Stimulated activated naive CD4-positive, alpha-beta T cell (primary cell): Measurements from ENCODE around the gene ATP1B4.

Experiments
- DNase-seq, 6 experiments: peaks; one replicate each; lab custom pipeline; 2025; lab: John Stamatoyannopoulos, UW

Gene ATP1B4

DNA sequence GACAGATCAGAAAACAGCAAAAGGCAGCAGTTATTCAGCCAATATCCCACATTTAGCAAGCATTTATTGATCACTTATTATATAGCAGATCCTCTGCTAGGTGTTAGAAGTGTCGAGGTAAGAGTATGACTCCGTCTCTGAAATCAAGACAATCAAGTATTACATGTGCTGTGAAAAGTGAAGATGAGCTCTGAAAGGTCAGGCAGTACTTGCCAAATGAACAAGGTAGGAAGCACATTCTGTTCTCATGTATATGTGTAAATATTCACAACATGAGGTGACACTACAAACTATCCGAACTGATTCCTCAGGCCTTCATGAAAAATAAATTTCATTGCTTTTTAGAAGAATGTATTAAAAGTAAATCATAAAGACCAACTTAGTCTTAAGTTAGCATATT is 15.3 kb downstream of the ATP1B4 start:
- DNase-seq, result no peak

DNA sequence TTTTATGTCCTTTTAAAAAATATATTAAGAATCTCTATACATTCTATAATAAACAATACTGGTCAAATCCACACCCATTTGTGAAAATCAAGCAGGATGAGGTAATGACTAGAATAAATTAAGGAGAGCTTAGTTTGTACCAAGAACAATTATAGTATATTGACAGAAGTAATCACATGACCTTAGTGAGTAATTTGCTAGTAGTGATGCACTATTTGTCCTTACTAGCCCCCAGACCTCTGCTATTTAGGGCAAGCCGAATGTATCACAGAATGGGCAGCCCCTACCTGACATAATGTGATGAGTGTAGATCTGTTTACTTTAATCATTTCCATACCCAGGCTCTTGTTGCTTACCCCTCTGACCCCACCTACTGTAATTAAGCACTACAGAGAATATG is 15.8 kb downstream of the ATP1B4 start:
- DNase-seq, result no peak

DNA sequence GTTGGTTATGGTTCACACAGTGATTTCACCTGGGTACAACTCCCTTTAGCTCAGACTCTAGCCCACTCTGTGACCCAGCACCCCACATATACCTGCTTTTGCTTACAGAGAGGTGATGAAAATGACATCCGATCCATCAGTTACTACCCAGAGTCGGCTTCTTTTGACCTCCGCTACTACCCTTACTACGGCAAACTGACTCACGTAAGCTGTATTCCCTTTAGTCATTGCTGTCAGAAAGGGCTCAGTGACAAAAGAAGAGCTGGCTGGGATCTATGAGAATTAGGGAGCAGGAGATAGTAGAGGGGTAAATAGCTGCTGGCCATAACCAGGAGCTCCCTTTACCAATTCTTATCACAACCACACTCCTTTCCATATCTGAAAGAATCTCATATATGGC is 16.7 kb downstream of the ATP1B4 start:
- no peak for DNase-seq

DNA sequence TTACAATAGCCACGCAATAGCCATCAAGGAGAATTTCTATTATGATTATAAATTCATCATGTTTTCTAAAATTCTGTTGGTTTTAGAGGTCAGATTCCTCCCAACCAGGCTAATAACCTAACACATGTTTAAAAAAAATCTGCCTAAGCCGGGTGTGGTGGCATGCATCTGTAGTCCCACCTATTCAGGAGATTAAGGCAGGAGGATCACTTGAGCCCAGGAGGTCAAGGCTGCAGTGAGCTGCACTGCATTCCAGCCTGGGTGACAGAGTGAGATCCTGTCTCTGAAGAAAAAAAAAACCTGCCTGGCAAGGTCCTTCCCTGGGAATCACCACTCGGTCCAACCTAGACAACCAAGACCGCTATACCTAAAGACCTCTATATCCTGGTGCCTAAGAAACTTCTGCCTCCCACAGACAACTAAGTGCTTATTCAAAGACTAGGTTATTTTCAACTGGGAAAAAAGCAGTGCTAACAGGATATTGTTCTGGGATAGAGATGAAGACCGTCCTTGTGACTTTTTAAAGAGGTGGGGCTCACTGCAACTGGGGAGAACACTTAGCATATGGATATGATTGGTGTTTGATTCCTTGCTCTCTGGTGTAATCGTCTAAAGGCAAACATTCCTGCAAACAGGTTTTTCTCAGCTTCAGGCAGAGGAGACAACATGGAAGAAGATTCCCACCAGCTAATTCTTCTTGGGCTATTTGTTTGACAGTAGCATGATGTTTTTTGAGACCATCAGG is 18.2 kb downstream of the ATP1B4 start:
- no peak for DNase-seq

DNA sequence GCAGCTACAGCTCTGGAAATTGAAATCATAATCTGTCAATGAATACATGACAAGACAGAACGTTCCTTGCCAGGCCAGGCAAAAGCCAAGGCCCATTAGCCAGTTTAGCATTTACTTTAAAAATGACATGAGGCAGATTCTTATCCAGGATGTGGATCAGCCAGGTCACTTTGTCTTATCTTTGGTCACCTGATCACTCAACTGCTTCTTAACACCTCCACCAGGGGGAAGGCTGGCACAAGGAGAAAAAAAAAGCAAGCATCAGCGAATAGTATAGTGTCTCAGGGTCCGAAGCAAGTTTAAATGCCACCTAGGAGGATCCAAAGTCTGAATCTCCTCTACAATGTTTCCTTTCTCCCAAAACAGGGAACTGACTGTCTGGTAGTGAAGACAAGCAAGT is 18.8 kb downstream of the ATP1B4 start:
- peak; percentile 1 to 49 (median 22) for DNase-seq

DNA sequence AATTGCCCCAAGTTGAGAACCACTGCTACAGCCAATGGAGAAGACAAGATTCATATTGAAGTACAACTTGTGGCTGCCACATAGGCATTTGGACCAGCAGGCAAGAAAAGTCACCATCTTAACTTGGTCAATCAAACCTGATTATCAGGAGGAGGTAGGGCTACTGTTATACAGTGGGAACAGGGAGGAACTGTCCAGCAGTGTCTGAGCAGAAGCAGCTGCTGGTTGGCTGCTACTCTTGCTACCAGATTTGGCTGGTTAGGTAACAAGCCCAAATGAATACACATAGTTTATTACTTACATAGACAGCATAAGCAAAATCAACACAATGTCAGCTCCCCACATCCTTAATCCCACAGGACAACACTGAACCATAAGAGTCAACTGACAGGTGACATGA is 39.4 kb downstream of the ATP1B4 start:
- DNase-seq, result no peak

DNA sequence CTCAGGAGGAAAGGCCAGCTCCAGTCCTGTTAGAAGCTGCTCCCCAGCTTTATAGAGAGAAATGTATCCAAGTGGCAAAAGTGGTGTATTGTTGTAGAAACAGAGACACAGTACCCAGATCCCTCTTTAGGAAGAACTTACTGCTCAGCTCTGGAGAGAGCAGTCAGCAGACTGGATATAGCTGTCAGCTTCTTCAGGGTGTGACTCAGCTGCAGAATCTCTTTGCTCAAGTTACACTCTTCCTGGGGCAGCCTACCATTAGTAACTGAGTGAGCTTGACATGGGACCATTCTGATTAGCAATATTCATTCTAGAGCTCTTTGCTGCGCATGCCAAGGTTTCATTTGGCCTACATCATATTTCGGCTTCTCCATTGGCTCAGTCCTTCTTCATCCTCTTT is 40.5 kb downstream of the ATP1B4 start:
- DNase-seq, result no peak

DNA sequence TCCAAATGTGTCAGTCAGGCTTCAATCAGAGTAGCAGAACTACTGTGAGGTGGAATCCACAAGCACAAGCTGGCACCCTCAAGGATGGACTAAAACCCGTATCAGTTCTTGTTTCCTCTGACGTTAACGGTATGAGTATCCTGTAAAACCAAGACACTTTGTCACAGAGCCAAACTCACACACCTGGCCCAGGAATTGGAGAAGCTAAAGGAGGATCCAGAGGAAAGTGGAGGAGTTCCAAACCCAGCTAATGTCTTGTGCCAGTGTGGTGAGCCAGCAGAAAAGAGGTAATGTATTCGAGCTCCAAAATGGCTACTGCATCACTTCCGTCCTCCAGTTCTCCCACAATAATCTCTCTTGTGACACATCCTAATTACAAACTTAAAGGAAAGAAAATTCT is 44.7 kb downstream of the ATP1B4 start:
- DNase-seq, result no peak

DNA sequence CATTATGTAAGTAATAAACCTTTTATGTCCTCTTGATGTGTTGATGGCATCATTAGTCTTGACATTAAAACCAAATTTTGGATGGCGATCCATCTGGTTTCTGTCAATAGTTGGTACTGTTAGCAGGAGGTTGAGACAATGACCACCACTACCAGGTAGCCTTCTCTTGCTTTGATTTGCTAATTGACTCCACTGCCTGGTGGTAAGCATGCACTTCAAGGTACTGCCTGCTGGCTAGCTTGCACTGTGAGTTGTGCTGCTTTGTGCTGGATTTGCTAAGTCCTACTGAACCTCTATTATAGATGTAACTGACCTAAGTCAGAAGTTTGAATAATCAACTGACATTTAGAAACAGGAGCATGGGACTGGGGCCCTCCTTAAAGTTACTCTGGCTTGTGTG is 46.3 kb downstream of the ATP1B4 start:
- no peak for DNase-seq

DNA sequence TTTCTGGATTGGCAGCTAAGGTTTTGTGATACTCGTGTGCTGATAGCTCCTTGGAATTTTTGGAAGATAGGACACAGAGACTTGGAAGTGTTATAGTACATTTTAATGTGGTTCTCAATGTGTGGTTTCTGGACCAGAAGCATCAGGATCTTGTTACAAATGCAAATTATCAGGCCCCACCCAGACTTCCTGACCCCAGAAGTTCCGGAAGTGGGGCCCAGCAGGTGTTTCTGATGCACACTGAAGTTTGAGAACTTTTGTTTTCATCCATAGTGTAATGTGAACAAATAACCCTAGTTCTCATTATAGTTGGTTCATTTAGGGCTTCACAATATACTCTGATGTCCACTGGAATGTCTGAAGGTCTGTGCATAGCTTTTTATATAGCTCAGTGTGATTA is 57.6 kb downstream of the ATP1B4 start:
- peak in 4 of 6 experiments; percentile 0 to 18 (median 3) for DNase-seq

DNA sequence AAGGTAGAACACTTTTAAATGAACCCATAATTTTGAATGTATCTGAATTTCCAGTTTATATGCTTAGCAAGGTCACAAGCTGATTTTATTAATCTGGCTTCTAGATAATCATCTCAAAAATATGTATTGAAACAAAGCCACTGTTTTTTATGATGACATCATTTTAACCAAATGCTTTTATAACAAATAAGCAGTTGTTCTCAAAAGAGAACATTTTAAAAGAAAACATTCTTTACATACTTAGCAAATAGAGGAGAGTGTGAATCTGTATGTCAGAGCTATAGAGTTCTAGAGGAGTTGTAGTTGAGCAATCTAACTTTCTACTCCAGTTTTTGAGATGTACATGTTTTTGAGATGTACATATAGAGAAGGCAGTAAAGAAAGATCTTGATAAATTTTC is 64.7 kb downstream of the ATP1B4 start:
- no peak for DNase-seq

DNA sequence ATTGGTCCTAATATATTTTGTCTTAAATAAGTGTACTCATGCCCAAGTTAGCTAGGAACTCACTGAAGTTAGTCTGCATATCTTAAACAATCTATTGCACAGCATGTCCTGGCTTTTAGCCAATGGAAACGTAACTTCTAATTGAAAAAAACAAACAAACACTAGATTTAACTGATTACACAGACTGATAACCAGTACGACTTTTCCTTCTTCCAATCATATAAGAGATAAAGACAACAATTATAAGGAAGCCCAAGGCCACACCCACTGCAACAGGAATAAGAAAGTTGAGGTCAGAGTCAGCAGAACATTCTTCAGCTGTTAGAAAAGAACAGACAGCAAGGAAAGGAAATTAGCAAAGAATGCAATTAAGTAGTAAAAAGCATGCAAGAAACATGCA is 66.4 kb downstream of the ATP1B4 start:
- DNase-seq, result peak in 1 of 6 experiments; percentile 1

DNA sequence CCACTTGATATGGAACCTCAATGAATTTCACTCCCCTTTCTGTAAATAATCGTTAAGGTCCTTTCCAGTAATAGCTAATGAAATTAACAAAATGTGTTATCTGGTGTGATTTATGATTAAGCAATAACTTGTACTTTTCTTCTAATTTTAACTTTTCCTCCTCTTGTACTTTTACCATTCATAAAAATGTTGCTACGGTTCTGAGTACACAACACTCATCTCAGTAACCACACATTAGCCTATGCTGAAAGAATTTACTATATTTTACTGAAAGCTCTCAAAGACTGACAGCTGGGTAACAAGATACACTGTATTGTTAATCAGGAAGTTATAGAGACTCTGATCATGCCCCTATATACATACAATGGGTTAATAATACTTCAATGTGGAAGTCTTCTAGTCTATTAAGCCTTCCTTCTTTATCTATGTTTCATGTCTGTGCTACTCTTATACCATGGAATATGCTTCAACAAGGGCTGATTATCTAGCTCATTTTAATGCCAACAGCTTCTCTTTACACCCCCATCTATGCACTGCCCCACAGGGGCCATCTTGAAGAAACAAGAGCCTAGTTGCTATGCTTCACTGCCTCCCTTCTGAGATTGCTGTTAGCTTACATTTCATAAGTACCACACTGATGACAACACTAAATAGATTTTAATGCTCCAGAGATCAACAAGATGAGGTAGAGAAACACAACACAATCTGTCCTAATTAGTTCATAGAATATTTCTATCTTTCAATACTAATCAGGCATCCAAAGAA is 68.1 kb downstream of the ATP1B4 start:
- DNase-seq, result no peak
